Lung microvascular endothelial cell (primary cell): ENCODE measurements around the gene PTPRN2. TPM values are rescaled to one million over a fixed set of nuclear protein-coding genes. Genes with fewer than 3 reads are reported as not detected.

Experiments
- DNase-seq, 2 donors: peaks; one replicate each; pipeline versions ENCODE4 v3.0.0 to v3.0.0-alpha.2; 2010; ENCODE audit warnings: low read depth in 2 of 2
- total RNA-seq: library from RNA; depleted of rRNA; stranded (reverse); fragments of >200 nt; gene quantifications from 2 replicates; pipeline ENCODE4 v1.2.1, GENCODE V29; 2014

Gene PTPRN2
- total RNA-seq, 1 donor from 2014 or later, result 4.6 TPM

- no peak for DNase-seq
These were observed 950.2 kb downstream of the PTPRN2 start for GRCh38 chr7:157637216-157637949.

- DNase-seq, result no peak
These were observed 952.0 kb downstream of the PTPRN2 start for GRCh38 chr7:157635669-157636068.

GRCh38 chr7:157635148-157635500 is 952.5 kb downstream of the PTPRN2 start:
- no peak for DNase-seq

- no peak for DNase-seq
These were observed 953.0 kb downstream of the PTPRN2 start for GRCh38 chr7:157634401-157635147.

- DNase-seq, result no peak
These were observed 954.0 kb downstream of the PTPRN2 start for GRCh38 chr7:157633465-157634185.

- no peak for DNase-seq
These were observed 957.2 kb downstream of the PTPRN2 start for GRCh38 chr7:157630301-157630853.

GRCh38 chr7:157628456-157628855 is 959.2 kb downstream of the PTPRN2 start:
- no peak for DNase-seq

GRCh38 chr7:157627646-157628045 is 960.0 kb downstream of the PTPRN2 start:
- DNase-seq, result no peak

GRCh38 chr7:157627033-157627432 is 960.6 kb downstream of the PTPRN2 start:
- no peak for DNase-seq

- DNase-seq, result no peak
These were observed 961.5 kb downstream of the PTPRN2 start for GRCh38 chr7:157625973-157626742.

GRCh38 chr7:157623556-157623955 is 964.1 kb downstream of the PTPRN2 start:
- no peak for DNase-seq

GRCh38 chr7:157622408-157623205 is 965.0 kb downstream of the PTPRN2 start:
- no peak for DNase-seq

GRCh38 chr7:157622000-157622399 is 965.6 kb downstream of the PTPRN2 start:
- DNase-seq, result no peak

- no peak for DNase-seq
These were observed 966.4 kb downstream of the PTPRN2 start for GRCh38 chr7:157621131-157621681.

GRCh38 chr7:157620616-157621015 is 967.0 kb downstream of the PTPRN2 start:
- DNase-seq, result no peak

GRCh38 chr7:157619753-157620525 is 967.7 kb downstream of the PTPRN2 start:
- no peak for DNase-seq

GRCh38 chr7:157618823-157619606 is 968.6 kb downstream of the PTPRN2 start:
- no peak for DNase-seq

GRCh38 chr7:157618091-157618726 is 969.4 kb downstream of the PTPRN2 start:
- DNase-seq, result no peak
